ENCODE results near the gene ORC4. TPM values are rescaled to one million over a fixed set of nuclear protein-coding genes. Genes with fewer than 3 reads are reported as not detected.
A peak's percentile ranks its signal among the peaks of the same experiment; 100 is the strongest.
"Not testable (repeated sequence)": the region's sequence is repeated elsewhere in the genome, so short reads cannot be mapped to it uniquely, and the experiment has no call there.

Gene ORC4
- total and polyA plus RNA-seq, 3 donors from 2014 or later, result 38.9 to 58.4 (median 54.8) TPM

DNA sequence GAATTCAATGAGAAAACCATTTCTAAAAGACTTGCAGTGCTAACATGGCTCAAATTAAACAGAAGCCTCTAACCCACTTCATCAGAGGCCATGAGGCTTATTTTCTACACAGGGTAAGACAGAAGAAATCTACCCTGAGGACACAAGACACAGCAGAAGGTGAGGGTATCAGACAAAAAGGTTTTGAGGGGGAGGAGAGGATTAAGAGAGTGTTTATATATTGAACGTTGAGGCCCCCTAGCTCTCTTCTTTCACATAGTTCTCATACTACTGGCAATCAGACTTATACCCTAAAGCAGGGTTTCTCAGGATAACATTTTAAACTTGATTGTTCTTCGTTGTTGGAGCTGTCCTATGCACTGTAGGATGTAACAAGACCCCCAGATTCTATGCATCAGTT is 21.4 kb downstream of the ORC4 start:
- TF ChIP-seq CTCF (IDR thresholded peaks at IDR 0.05) (no peak), POLR2A (IDR thresholded peaks at IDR 0.05) (no peak)
- DNase-seq, result no peak
- H3K27ac ChIP-seq, result no peak overlapping the region
- no peaks in the 10 kb centered on the region for H3K9me3 ChIP-seq
- H3K36me3 ChIP-seq (ENCODE audit: low read depth, missing control alignments), result no peaks in the 10 kb centered on the region
- WGBS, 2 donors, result 53 to 60% methylated on average over 2 of the region's 2 CpGs
- intact Hi-C loops (cut with DNase I; ENCODE audit: low total_unique reads), result no loop called here
- H3K27me3 ChIP-seq, result no peaks in the 10 kb centered on the region
- H3K4me3 ChIP-seq, result no peak overlapping the region
- no peaks in the 10 kb centered on the region for H3K4me1 ChIP-seq

DNA sequence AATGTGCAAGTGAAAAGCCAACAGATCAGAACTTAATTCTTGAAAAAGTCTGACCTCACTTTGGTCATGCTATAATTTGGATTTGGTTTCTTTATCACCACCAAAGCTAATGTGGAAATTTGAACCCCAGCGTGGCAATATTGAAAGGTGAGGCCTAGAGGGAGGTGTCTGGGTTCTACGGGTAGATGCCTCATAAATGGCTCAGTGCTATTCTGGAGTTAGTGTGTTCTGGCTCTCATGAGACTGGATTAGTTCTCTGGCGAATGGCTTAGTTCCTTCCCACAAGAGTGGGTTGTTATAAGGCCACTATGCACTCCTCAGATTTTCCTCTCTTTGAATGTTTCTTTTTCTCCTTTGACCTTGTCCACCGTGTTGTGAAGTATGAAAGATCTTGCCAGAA is 22.3 kb downstream of the ORC4 start:
- intact Hi-C loops (cut with DNase I; ENCODE audit: low total_unique reads), result no loop called here
- Histone ChIP-seq H3K27ac (no peak overlapping the region), H3K4me1 (no peaks in the 10 kb centered on the region), H3K9me3 (no peaks in the 10 kb centered on the region), H3K27me3 (no peaks in the 10 kb centered on the region), H3K4me3 (no peak overlapping the region), H3K36me3 (ENCODE audit: low read depth, missing control alignments) (no peaks in the 10 kb centered on the region)
- whole genome bisulfite sequencing, 2 donors, result 72 to 79% methylated on average over 4 of the region's 4 CpGs
- no peak for DNase-seq
- TF ChIP-seq CTCF (IDR thresholded peaks at IDR 0.05) (no peak), POLR2A (IDR thresholded peaks at IDR 0.05) (no peak)

DNA sequence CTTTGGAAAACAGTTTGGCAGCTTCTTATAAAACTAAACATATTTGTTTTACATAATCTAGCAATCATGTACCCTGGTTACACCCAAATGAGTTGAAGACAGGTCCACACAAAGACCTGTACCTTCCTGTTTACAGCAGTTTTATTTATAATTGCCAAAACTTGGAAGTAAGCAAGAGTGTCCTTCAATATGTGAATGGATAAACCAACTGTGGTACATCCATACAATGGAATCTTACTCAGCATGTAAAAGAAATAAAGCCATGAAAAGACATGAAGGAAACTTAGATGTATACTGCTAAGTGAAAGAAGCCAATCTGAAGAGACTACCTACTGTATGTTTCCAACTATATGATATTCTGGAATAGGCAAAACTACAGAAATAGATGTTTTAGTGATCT is 23.7 kb downstream of the ORC4 start:
- no peak overlapping the region for H3K4me3 ChIP-seq
- no peak overlapping the region for H3K27ac ChIP-seq
- TF ChIP-seq CTCF (IDR thresholded peaks at IDR 0.05) (no peak), POLR2A (IDR thresholded peaks at IDR 0.05) (no peak)
- no peaks in the 10 kb centered on the region for H3K4me1 ChIP-seq
- H3K9me3 ChIP-seq, result no peaks in the 10 kb centered on the region
- intact Hi-C loops (cut with DNase I; ENCODE audit: low total_unique reads), result no loop called here
- H3K27me3 ChIP-seq, result no peaks in the 10 kb centered on the region
- no peak for DNase-seq
- H3K36me3 ChIP-seq (ENCODE audit: low read depth, missing control alignments), result no peaks in the 10 kb centered on the region

GRCh38 chr2:147994965-147995364 is 25.6 kb downstream of the ORC4 start:
- intact Hi-C loops (cut with DNase I; ENCODE audit: low total_unique reads); H3K27me3 ChIP-seq; H3K4me1 ChIP-seq; H3K36me3 ChIP-seq (ENCODE audit: low read depth, missing control alignments); DNase-seq; H3K9me3 ChIP-seq; H3K27ac ChIP-seq; H3K4me3 ChIP-seq: not testable (repeated sequence)
- WGBS, 2 donors, result 91 to 94% methylated on average over 7 of the region's 7 CpGs

DNA sequence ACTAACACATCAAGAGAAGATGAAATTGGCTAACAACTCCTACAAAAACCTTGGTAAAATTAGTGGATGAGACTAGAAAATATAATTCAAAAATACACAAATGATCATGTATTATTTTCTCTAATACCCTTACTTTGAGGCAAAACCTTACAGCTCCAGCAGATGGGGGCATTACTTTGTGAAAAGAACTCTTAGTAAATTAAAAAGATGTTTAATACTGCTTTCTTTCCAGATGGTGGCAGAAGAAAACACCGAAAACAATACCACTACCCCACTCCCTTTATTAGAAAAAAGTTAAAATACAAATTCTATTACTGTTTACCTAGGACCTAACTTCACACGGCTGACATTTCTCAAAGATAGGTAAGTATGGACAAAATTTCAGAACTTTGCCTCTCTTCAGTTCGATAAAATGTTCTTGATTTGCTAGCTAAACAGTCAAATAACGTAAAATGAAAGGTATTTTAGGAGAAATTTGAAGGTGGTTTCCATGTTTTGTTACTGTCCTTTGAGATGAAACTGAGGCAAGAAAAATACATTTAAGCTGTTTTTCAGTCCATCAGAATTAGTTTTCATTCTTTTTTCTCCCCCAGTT is 30.6 kb downstream of the ORC4 start:
- Histone ChIP-seq H3K27ac (no peak overlapping the region), H3K27me3 (no peaks in the 10 kb centered on the region), H3K36me3 (ENCODE audit: low read depth, missing control alignments) (no peaks in the 10 kb centered on the region), H3K4me1 (no peaks in the 10 kb centered on the region), H3K4me3 (no peak overlapping the region), H3K9me3 (no peaks in the 10 kb centered on the region)
- DNase-seq, result peak; percentile 36
- WGBS, 2 donors, result 57 to 70% methylated on average over 4 of the region's 4 CpGs
- intact Hi-C loops (cut with DNase I; ENCODE audit: low total_unique reads), result loop anchor here (10.0 kb wide), 1 partner anchor 455 kb away; no protein-coding TSS in a partner anchor
- TF ChIP-seq CTCF (IDR thresholded peaks at IDR 0.05), result peak; percentile 51 to 56 (median 55)
- TF ChIP-seq POLR2A (IDR thresholded peaks at IDR 0.05), result no peak
